Central memory CD8-positive, alpha-beta T cell (primary cell): ENCODE results near the gene FKTN.
"Not testable (repeated sequence)": the region's sequence is repeated elsewhere in the genome, so short reads cannot be mapped to it uniquely, and the experiment has no call there.

ENCODE experiments used
- ATAC-seq: fragments of 150-1000 bp; cut with Tn5 transposase; replicated peaks from 2 replicates; pipeline ENCODE4 v1.10.0; 2022; ENCODE audit warnings: mild to moderate bottlenecking, moderate FRiP score, moderate number of reproducible peaks; ENCODE audit not compliant: poor library complexity, severe bottlenecking; ENCODE audit errors: extremely low read depth
- DNase-seq, 2 donors: peaks; one replicate each; pipeline ENCODE4 v3.0.0; 2021; ENCODE audit warnings: low spot score in 2 of 2
- H3K27ac Mint-ChIP-seq: one replicate; pipeline ENCODE4 v1.8.0; 2022; ENCODE audit warnings: low read depth, mild to moderate bottlenecking, moderate library complexity, mixed read lengths
- H3K27me3 Mint-ChIP-seq: one replicate; pipeline ENCODE4 v1.8.0; 2022; ENCODE audit warnings: mixed read lengths
- H3K36me3 Mint-ChIP-seq: one replicate; pipeline ENCODE4 v1.8.0; 2022; ENCODE audit warnings: mild to moderate bottlenecking, moderate library complexity, mixed read lengths; ENCODE audit not compliant: insufficient read depth
- H3K4me1 Mint-ChIP-seq: one replicate; pipeline ENCODE4 v1.8.0; 2022; ENCODE audit warnings: mixed read lengths
- H3K4me3 Mint-ChIP-seq: one replicate; pipeline ENCODE4 v1.8.0; 2022; ENCODE audit warnings: mild to moderate bottlenecking, moderate library complexity, mixed read lengths
- H3K9me3 Mint-ChIP-seq: one replicate; pipeline ENCODE4 v1.8.0; 2022; ENCODE audit warnings: mixed read lengths

FKTN gene

DNA sequence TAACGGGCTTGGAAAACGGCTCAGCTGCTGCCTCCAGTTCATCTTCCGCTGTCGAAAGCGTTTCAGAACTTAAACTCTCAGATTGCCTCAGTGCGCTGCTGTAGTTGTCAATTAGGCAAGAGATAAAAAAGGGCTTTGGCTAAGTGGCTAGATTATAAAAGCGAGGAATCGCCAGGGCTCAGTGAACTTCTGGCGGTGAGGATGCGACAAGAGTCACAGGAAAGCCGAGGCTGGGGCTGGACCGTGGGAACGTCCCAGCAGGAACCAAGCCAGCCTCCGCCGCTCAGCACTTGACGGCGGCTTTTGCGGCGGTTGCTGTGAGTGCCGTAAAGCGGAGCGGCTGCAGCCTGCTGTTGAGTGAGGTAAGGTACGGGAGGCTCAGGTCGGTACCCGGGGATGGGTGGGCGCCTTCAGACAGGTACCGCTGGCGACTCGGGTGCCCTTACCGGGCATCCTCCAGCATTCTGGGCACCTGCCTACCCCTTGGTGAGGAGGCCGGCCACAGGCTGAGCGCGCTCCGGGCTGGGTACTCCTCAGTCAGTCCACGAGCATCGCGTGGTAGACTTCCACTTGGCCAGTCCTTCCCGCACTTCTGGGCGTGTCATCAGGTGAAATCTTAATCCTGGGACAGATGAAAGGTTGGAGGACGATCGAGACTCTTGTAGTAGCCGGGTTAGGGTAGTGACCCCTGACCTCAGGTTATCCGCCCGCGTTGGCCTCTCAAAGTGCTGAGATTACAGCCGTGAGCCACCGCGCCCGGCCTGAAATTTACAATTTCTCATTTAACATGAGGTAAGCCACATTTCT lies at the start of gene FKTN:
TSS of gene FKTN (plus strand) at position 328 of the 807 bp plus-strand sequence. CDS start 16,902 bp downstream, outside the sequence.
- H3K36me3 Mint-ChIP-seq: peaks cover 9% of the 10 kb centered on the region
- peak; percentile 56 to 64 for DNase-seq

GRCh38 chr9:105508530-105508929 lies 49.4 kb upstream of the FKTN start:
- Mint-ChIP-seq H3K36me3 (no peaks in the 10 kb centered on the region), H3K27me3 (no peaks in the 10 kb centered on the region), H3K4me1 (no peaks in the 10 kb centered on the region), H3K9me3 (no peaks in the 10 kb centered on the region), H3K27ac (no peak overlapping the region), H3K4me3 (no peak overlapping the region)
- DNase-seq (no peak), ATAC-seq (no peak)

More for the DNA sequence above, at the start of gene FKTN:
- Mint-ChIP-seq H3K4me3 (peak within 1 kb of the TSS; percentile 91), H3K9me3 (no peaks in the 10 kb centered on the region), H3K4me1 (peaks cover 14% of the 10 kb centered on the region), H3K27ac (peak within 1 kb of the TSS; percentile 91), H3K27me3 (no peaks in the 10 kb centered on the region)
- ATAC-seq: peak; percentile 92

- Mint-ChIP-seq H3K27ac (no peak overlapping the region), H3K27me3 (no peaks in the 10 kb centered on the region), H3K9me3 (no peaks in the 10 kb centered on the region), H3K4me1 (no peaks in the 10 kb centered on the region), H3K4me3 (no peak overlapping the region), H3K36me3 (no peaks in the 10 kb centered on the region)
- DNase-seq (no peak), ATAC-seq (no peak)
Measured at GRCh38 chr9:105510024-105510423, 47.9 kb upstream of the FKTN start.

- no peaks in the 10 kb centered on the region for H3K4me1 Mint-ChIP-seq
- no peaks in the 10 kb centered on the region for H3K27me3 Mint-ChIP-seq
- H3K27ac Mint-ChIP-seq: no peak overlapping the region
- H3K36me3 Mint-ChIP-seq: no peaks in the 10 kb centered on the region
- H3K4me3 Mint-ChIP-seq: no peak overlapping the region
- ATAC-seq (no peak), DNase-seq (no peak)
- no peaks in the 10 kb centered on the region for H3K9me3 Mint-ChIP-seq
Measured at GRCh38 chr9:105511446-105511845, 46.5 kb upstream of the FKTN start.

GRCh38 chr9:105515811-105516413 lies 42.0 kb upstream of the FKTN start:
- Mint-ChIP-seq H3K4me1 (no peaks in the 10 kb centered on the region), H3K4me3 (no peak overlapping the region), H3K27ac (no peak overlapping the region), H3K27me3 (no peaks in the 10 kb centered on the region), H3K36me3 (no peaks in the 10 kb centered on the region), H3K9me3 (no peaks in the 10 kb centered on the region)
- DNase-seq: no peak
- no peak for ATAC-seq

DNA sequence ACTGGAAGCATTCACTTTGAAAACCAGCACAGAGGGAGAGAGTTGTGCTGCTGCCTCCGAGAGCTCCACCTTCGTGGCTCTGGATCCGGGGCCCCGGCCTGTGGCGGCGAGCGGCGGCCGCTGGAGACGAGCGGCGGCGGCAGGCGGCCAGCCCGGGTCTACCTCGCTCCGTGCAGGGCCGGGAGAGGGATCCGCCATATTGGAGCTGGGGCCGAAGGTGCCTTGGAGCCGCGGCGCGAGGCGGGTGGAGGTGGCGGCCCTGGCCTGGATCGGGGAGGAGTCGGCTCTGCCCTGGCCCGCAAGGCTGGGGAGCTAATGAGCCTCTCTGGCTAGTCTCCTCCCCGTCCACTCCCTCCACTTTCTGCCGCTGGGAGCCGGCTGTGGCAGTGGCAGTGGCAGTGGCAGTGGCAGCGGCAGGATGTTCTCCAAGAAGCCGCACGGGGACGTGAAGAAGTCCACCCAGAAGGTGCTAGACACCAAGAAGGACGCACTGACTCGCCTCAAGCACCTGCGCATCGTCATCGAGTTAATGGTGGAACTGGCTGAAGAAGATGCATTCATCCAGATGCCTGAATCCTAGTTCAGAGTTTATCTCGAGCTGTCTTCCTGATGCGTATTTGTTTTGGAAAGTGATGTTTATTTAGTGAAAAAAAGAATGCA lies 38.1 kb upstream of the FKTN start:
- ATAC-seq: peak; percentile 79
- not testable (repeated sequence) for H3K4me1 Mint-ChIP-seq, H3K27ac Mint-ChIP-seq, H3K9me3 Mint-ChIP-seq, H3K36me3 Mint-ChIP-seq, H3K27me3 Mint-ChIP-seq, H3K4me3 Mint-ChIP-seq, DNase-seq

DNA sequence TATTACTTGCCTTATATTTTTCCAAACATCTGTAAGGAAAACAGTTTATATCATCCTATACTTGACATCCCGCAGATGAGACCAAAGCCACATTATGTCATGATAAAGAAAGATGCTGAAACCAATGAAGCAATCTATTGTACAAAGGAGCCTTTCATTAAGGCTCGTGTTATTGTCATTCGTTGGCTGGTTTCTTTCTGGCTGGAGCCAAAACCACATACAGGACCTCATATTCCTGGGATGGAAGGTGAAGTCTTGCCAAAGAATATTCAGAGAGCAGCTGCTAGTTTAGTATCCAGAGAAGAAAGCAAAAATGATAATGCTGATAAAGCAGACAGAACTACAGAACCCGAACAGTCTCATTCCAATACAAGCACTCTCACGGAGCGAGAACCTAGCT lies 36.9 kb upstream of the FKTN start:
- not testable (repeated sequence) for H3K27ac Mint-ChIP-seq, H3K27me3 Mint-ChIP-seq, H3K36me3 Mint-ChIP-seq, H3K4me1 Mint-ChIP-seq, ATAC-seq, H3K9me3 Mint-ChIP-seq, H3K4me3 Mint-ChIP-seq, DNase-seq

GRCh38 chr9:105522618-105523385 lies 35.1 kb upstream of the FKTN start:
- not testable (repeated sequence) for H3K9me3 Mint-ChIP-seq, H3K4me1 Mint-ChIP-seq, H3K4me3 Mint-ChIP-seq, H3K36me3 Mint-ChIP-seq, ATAC-seq, H3K27ac Mint-ChIP-seq, H3K27me3 Mint-ChIP-seq, DNase-seq

DNA sequence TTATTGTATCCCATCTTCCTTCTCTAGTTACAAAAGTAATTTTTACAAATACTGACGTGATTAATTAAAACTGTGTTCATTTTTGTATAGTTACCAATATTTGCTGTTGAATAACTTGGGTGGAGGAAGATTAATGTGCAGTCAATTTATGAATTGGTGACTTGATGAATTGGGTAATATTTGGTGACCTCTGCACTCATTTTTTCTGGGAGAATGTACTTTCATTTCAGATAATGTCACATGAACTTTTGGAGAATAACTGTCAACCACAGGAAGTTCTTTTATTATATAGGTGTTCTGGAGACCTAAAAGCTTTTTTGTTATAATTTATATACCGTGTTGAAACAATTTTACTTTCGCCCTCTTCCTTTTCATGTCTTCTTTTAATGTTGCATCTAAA lies 26.4 kb upstream of the FKTN start:
- H3K4me3 Mint-ChIP-seq: peak overlapping the region; percentile 32
- H3K9me3 Mint-ChIP-seq: peaks cover 9% of the 10 kb centered on the region
- ATAC-seq: no peak
- peak overlapping the region; percentile 69 for H3K27ac Mint-ChIP-seq
- no peak for DNase-seq
- H3K36me3 Mint-ChIP-seq: no peaks in the 10 kb centered on the region
- peaks cover 18% of the 10 kb centered on the region for H3K4me1 Mint-ChIP-seq
- no peaks in the 10 kb centered on the region for H3K27me3 Mint-ChIP-seq

GRCh38 chr9:105535920-105536668 lies 21.8 kb upstream of the FKTN start:
- no peaks in the 10 kb centered on the region for H3K27me3 Mint-ChIP-seq
- H3K4me1 Mint-ChIP-seq: peaks cover 15% of the 10 kb centered on the region
- no peak overlapping the region for H3K27ac Mint-ChIP-seq
- no peak for DNase-seq
- no peak for ATAC-seq
- H3K9me3 Mint-ChIP-seq: no peaks in the 10 kb centered on the region
- H3K36me3 Mint-ChIP-seq: no peaks in the 10 kb centered on the region
- H3K4me3 Mint-ChIP-seq: no peak overlapping the region

- Mint-ChIP-seq H3K36me3 (no peaks in the 10 kb centered on the region), H3K27me3 (no peaks in the 10 kb centered on the region), H3K4me1 (no peaks in the 10 kb centered on the region), H3K9me3 (no peaks in the 10 kb centered on the region), H3K27ac (no peak overlapping the region), H3K4me3 (no peak overlapping the region)
- ATAC-seq (no peak), DNase-seq (no peak)
Measured at GRCh38 chr9:105539452-105539851, 18.5 kb upstream of the FKTN start.

- no peaks in the 10 kb centered on the region for H3K9me3 Mint-ChIP-seq
Measured at GRCh38 chr9:105541838-105542237, 16.1 kb upstream of the FKTN start.

More at GRCh38 chr9:105541838-105542237, 16.1 kb upstream of the FKTN start:
- ATAC-seq: no peak
- no peak for DNase-seq
- H3K27me3 Mint-ChIP-seq: no peaks in the 10 kb centered on the region
- no peak overlapping the region for H3K27ac Mint-ChIP-seq
- H3K4me1 Mint-ChIP-seq: no peaks in the 10 kb centered on the region
- H3K4me3 Mint-ChIP-seq: no peak overlapping the region
- no peaks in the 10 kb centered on the region for H3K36me3 Mint-ChIP-seq
